Kidney (tissue), 14 donors: ENCODE measurements around the gene CGNL1. TPM values are rescaled to one million over a fixed set of nuclear protein-coding genes. Genes with fewer than 3 reads are reported as not detected.

Experiments used
- DNase-seq, 5 donors: peaks; one replicate each; pipeline ENCODE4 v3.0.0-alpha.2; 2013 to 2020
- FAIRE-seq: peaks from 2 replicates; lab custom pipeline; 2012; peaks lifted over from hg19 to GRCh38; lab: Jason Lieb, UNC
- H3K27ac ChIP-seq, 2 donors: one replicate each; pipeline ENCODE4 v1.7.0; 2013; ENCODE audit warnings: low read depth in 2 of 2, low read length in 2 of 2, inconsistent platforms in 1 of 2
- H3K27me3 ChIP-seq: one replicate; pipeline ENCODE4 v1.7.1; 2013; ENCODE audit warnings: low read length, inconsistent platforms; ENCODE audit not compliant: control insufficient read depth, insufficient read depth
- H3K36me3 ChIP-seq, 3 donors: one replicate each; pipeline versions ENCODE4 v1.7.0 to v1.7.1; 2013; ENCODE audit warnings: low read length in 3 of 3, control low read depth in 1 of 3, inconsistent platforms in 1 of 3; ENCODE audit not compliant: insufficient read depth in 3 of 3, control insufficient read depth in 2 of 3
- H3K4me1 ChIP-seq, 3 donors: one replicate each; pipeline versions ENCODE4 v1.7.0 to v1.7.1; 2013; ENCODE audit warnings: low read length in 3 of 3, inconsistent platforms in 1 of 3, low read depth in 1 of 3; ENCODE audit not compliant: control insufficient read depth in 2 of 3, insufficient read depth in 2 of 3
- H3K4me3 ChIP-seq, 3 donors: one replicate each; pipeline versions ENCODE4 v1.7.0 to v1.8.1; 2013; ENCODE audit warnings: low read length in 3 of 3, control low read depth in 1 of 3, inconsistent platforms in 1 of 3
- H3K9ac ChIP-seq, 3 donors: one replicate each; pipeline versions ENCODE4 v1.7.0 to v1.7.1; 2013; ENCODE audit warnings: low read length in 3 of 3, control low read depth in 1 of 3, inconsistent platforms in 1 of 3
- H3K9me3 ChIP-seq, 3 donors: one replicate each; pipeline versions ENCODE4 v1.7.0 to v1.7.1; 2013; ENCODE audit warnings: low read length in 3 of 3, control low read depth in 1 of 3, inconsistent platforms in 1 of 3; ENCODE audit not compliant: control insufficient read depth in 2 of 3, insufficient read depth in 1 of 3
- intact Hi-C: fragments of 100-400 bp; cut with DNase I; formaldehyde crosslinking; loops from one replicate; pipeline ENCODE4 v1.11.1; 2022
- polyA plus RNA-seq: library from polyadenylated mRNA; stranded (reverse); fragments of 350-450 nt; fragmentation: Illumina TruSeq; extraction: RNeasy Lipid Tissue Mini Kit (QIAGEN cat#74804); gene quantifications from one replicate; pipeline ENCODE4 v1.2.3, GENCODE V29; 2014; ENCODE audit warnings: low read depth, low replicate concordance; ENCODE audit not compliant: insufficient read depth
- total RNA-seq: library from RNA; stranded (reverse); fragmentation: NEBNext Ultra II Directional; extraction: Animal tissue kit (Norgen Biotek cat#: 25700); gene quantifications from one replicate; pipeline ENCODE4 v1.2.1, GENCODE V29; 2021
- TF ChIP-seq, protein P1 (sequence below): IDR thresholded peaks from 3 replicates; pipeline ENCODE4 v1.5.1; 2012; ENCODE audit warnings: mild to moderate bottlenecking, moderate library complexity, borderline replicate concordance; ENCODE audit not compliant: insufficient read depth; ENCODE audit errors: extremely low read depth
- donor health status: control.
- donor health status: control.
- donor health status: control.
- donor health status: control.
- donor health status: control.
- donor health status: DM: yes; HTN: yes; CAD: no.
- donor health status: Normal renal cell carcinoma (clear cell type).

The CGNL1 gene
- total and polyA plus RNA-seq, 2 donors from 2014 or later = 62.0 to 81.5 TPM

DNA sequence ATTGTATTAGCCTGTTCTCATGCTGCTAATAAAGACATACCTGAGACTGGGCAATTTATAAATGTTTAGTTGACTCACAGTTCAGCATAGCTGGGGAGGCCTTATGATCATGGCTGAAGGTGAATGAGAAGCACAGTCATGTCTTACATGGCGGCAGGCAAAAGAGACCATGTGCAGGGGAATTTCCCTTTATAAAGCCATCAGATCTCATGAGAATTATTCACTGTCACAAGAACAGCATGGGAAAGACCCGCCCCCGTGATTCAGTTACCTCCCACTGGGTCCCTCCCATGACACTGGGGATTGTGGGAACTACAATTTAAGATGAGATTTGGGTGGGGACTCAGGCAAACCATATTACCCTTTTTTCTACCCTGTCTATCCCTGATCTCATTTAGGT, 163.9 kb downstream of the CGNL1 start:
- Histone ChIP-seq H3K27ac (peak overlapping the region; percentile 87 to 91), H3K4me3 (no peak overlapping the region), H3K9ac (peak overlapping the region in 1 of 3 donors; percentile 55), H3K4me1 (peaks cover 12 to 30% (median 20%) of the 10 kb centered on the region in 3 donors), H3K27me3 (no peaks in the 10 kb centered on the region), H3K36me3 (peaks cover 0 to 39% (median 34%) of the 10 kb centered on the region in 3 donors), H3K9me3 (no peaks in the 10 kb centered on the region)
- TF ChIP-seq, protein P1, sequence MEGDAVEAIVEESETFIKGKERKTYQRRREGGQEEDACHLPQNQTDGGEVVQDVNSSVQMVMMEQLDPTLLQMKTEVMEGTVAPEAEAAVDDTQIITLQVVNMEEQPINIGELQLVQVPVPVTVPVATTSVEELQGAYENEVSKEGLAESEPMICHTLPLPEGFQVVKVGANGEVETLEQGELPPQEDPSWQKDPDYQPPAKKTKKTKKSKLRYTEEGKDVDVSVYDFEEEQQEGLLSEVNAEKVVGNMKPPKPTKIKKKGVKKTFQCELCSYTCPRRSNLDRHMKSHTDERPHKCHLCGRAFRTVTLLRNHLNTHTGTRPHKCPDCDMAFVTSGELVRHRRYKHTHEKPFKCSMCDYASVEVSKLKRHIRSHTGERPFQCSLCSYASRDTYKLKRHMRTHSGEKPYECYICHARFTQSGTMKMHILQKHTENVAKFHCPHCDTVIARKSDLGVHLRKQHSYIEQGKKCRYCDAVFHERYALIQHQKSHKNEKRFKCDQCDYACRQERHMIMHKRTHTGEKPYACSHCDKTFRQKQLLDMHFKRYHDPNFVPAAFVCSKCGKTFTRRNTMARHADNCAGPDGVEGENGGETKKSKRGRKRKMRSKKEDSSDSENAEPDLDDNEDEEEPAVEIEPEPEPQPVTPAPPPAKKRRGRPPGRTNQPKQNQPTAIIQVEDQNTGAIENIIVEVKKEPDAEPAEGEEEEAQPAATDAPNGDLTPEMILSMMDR = no peak
- DNase-seq (no peak), FAIRE-seq (no peak)
- intact Hi-C loops = no loop called here

DNA sequence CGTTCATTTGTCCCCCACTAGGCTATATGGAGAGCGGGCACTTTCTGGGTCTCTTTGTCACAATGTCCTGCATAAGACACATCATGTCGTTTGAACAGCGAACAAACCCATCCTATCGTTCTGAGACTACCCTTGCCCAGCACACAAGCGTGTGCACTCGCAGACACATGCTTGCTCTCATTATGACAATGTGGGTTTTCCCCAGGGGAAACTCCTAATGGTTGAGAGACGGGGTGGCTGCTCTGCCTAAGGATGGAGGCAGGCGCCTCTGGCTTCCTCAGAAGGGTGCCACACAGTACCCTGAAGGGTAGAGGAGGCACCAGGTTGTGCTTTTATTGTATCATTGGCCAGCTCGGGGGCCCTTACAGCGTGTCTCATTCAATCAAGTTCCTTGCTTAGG, 164.4 kb downstream of the CGNL1 start:
- no peak for FAIRE-seq
- H3K9ac ChIP-seq = peak overlapping the region in 1 of 3 donors; percentile 55

DNA sequence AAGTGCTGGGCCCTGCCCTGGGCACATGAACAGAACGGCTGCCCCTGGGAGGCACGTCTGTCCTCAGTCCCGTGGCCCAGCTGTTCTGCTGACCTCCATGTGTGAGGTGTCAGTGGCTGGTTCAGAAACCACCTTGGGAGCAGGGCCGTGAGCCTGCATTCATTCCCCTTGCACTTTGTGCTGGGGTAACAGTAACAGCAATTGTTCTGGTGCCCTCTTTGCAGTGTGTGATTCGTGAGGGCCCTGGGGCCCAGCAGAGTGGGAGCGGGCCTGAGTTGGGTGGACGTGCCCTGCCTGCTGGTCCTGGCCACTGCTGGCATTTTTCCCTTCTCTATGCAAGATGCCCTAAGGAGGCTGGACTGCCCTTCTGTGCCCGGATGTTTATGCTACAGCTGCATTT, 165.0 kb downstream of the CGNL1 start:
- Histone ChIP-seq H3K27ac (peak overlapping the region; percentile 87 to 91), H3K9me3 (no peaks in the 10 kb centered on the region), H3K4me3 (no peak overlapping the region), H3K4me1 (peaks cover 12 to 30% (median 20%) of the 10 kb centered on the region in 3 donors), H3K36me3 (peaks cover 2 to 43% (median 38%) of the 10 kb centered on the region in 3 donors), H3K9ac (peak overlapping the region in 1 of 3 donors; percentile 55), H3K27me3 (no peaks in the 10 kb centered on the region)
- intact Hi-C loops = no loop called here
- DNase-seq = no peak
- TF ChIP-seq, protein P1 = no peak
- no peak for FAIRE-seq

More for the DNA sequence above, 164.4 kb downstream of the CGNL1 start:
- DNase-seq = no peak
- Histone ChIP-seq H3K27ac (peak overlapping the region; percentile 87 to 91), H3K4me3 (no peak overlapping the region), H3K36me3 (peaks cover 0 to 39% (median 35%) of the 10 kb centered on the region in 3 donors), H3K4me1 (peaks cover 12 to 30% (median 20%) of the 10 kb centered on the region in 3 donors), H3K27me3 (no peaks in the 10 kb centered on the region), H3K9me3 (no peaks in the 10 kb centered on the region)
- intact Hi-C loops = no loop called here
- TF ChIP-seq, protein P1 = no peak
